GM18502 (cell line): Measurements from ENCODE around the gene ENOPH1.
A peak's percentile ranks its signal among the peaks of the same experiment; 100 is the strongest.

Experiments used
- ATAC-seq: cut with Tn5 transposase; IDR thresholded peaks from one replicate; pipeline ENCODE4 v1.9.1; 2021; ENCODE audit warnings: mild to moderate bottlenecking; ENCODE audit not compliant: unreplicated experiment, poor library complexity

Gene ENOPH1

DNA sequence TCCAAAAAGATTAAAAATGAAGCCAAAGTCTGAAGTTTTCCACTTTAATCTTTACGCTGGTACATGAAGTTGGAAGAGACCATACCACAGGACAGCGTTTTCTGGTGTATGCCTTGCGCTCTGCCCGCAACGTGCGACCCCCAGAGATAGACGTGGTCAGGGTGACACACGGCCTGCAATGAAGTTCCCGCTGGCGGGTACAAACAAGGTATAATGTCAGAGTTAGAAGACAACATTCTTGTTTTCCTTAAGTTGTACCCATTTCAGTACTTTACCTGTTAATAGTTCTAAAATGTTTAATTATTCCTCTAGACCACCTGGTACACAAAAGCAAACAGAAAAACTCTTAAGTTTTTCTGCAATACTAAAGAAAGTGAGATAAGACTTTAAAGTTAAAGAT is 4.9 kb upstream of the ENOPH1 start:
- no peak for ATAC-seq

DNA sequence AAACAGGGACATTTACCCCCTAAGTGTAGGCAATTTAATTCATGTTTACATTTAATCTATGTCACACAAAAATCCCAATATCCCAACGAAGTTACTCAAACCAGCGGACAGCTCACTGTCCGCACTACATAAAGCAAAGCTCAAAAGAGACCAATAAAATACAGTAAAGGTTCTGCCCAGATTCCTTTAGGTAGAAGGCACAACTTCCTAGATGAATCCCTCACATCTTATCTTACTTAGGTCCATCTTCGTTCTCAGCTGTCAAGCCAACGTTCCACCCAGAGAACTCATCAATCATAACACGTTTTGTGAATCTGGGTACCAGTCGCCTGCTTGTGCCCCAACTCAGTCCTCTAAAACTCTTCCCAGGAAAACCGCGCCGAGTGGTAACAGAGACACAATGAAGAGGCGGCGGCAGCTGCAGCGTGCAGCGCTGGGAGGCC is 1.8 kb upstream of the ENOPH1 start:
- ATAC-seq, result no peak

DNA sequence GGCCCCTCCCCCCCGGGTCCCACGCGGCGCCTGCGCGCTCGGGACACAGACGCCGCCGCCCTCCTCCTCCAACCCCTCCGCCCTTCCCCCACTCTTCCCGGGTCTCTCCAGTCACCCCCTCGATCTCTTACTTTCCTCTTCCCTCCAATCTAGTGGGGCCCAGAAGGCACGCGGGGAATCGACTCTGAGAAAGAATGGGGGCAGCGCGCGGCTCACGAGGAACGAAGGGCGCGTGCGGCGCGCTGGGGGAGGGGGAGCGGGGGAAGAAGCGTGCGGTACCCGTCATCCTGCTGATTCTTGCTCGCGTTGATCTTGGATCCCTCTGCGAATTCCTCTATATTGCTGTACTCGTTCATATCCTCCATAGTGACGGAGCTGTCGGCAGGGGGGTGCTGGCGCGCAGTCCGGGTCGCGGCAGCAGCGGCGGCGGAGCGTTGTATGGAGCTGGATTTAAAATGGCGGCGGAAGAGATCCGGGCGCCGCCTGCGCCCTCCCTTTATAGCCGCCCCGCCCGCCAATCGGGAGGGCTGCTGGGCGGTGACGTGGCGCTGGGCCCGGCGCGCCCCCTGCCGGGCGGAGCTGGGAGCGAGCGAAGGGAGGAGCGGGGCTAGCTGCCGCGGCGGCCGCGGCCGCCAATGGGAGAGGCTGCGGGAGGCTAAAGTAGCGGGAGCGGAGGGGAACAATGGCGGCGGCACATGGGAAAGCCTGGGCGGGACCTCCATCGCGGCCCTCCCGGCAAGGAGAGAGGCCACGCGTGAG is 1.2 kb upstream of the ENOPH1 start:
- peak; percentile 57 for ATAC-seq

DNA sequence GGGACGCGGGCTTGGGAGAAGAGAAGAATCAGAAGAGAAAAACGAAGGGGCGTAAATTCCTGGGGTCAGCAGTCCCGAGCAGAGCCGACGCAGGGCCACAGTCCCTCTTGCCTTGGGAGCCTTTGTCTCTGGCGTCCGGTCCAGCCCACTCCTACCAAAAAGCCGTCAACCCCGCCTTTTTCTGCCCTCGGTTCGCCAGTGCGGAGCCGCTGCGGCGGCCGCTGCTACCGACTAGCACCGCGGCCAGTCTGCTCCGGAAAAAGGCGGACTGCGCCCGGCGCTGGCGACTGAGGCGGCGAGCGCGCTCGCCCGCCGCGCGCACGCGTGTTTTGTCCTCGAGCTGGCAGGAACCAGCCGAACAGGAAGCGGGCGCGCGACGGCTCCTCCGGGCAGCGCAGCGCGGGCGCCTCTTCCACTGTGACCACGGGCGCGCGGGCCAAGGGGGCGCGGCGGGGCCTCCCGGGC is 630 bp upstream of the ENOPH1 start:
- peak; percentile 19 for ATAC-seq

DNA sequence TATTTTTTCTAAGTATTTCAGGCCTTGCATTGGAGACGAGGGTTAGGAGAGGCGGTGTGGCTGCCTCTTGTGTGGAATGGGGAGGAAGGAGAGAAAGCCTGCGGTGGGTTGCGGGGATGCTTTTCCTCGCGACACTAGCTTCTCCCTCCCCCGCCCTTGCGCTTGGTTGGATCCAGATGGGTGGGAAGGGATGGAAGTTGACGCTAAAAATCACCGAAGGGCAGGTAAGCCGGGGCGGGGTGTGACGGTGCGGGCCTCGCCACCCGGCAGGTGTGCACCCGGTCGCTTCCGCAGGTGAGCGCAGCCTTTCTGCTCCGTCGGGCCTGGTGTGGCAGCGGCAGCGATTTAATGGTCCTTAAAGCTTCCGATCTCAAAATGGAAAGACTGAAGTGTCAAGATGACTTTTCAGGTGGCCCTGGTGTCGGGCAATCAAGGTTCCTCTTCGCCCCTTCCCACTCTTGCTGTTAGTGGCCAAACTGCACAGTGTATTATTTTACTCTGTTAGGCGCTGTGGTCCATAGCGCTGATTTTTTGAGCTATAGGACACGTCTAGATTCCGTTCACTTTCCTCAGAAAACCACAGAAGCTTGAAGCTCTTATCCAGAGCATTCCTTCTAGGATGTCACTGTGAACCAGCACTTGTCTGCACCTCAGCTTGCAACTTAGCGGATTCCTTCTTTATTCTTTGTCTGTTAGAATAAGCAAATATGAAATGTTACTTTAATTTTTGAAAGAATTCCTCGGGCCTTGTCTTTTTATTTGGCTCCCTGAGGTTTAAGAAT is 765 bp downstream of the ENOPH1 start:
- no peak for ATAC-seq

DNA sequence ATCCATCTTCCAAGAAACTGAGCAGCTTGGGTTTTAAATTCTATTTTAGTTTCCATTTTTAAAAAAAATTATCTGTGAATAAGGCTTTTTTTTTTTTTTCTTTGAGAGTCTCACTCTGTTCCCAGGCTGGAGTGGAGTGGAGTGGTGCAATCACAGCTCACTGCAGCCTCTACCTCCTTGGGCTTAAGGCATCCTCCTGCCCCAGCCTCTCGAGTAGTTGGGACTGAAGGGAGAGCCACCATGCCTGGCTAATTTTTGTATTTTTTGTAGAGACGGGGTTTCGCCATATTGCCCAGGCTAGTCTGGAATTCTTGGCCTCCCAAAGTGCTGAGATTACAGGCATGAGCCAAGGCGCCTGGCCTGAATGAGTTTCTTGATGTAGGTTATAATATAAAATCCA is 1.4 kb downstream of the ENOPH1 start:
- ATAC-seq, result no peak

DNA sequence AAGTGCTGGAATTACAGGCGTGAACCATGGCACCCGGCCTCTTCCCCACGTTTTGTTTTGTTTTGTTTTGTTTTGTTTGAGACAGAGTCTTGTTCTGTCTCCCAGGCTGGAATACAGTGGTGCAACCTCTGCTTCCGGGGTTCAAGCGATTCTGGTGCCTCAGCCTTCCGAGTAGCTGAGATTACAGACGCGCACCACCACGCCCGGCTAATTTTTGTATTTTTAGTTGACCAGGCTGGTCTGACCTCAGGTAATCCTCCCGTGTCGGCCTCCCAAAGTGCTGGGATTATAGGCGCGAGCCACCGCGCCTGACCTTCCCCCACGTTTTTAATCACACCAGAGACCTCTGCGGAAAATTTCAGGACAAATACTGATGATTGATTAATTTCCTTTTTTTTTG is 2.2 kb downstream of the ENOPH1 start:
- ATAC-seq, result no peak

DNA sequence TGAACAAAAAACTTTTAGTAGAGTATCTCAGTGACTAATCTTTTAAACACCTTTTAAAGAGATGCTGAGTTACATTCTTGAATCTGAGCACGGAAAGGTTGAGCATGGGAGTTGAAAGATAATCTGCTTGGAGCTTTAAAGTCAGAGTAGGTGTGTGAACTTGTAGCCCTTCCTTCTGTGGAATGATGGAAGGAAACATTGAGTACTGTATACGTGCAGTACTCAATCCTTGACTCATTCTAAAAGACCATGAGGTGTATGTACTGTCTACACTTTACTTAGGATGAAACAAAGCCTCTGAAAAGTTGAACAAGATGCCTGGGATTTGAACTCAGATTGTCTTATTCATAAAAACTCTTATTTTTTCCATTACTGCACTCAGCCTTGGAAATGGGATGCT is 3.4 kb downstream of the ENOPH1 start:
- ATAC-seq, result no peak

DNA sequence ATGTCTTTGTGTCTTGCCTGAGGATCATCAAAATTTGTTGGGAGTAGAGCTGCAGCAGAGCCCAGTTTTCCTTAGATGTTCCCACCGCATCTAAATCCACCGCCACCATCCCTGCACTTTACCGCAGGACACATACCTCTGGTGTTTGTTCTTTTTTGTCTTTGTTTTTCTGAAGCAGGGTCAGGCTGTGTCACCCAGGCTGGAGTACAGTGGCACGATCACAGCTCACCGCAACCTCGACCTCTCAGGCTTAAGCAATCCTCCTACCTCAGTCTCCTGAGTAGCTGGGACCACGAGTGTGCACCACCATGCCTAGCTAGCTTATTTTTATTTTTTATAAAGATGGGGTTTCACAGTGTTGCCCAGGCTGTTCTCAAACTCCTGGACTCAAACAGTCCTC is 4.6 kb downstream of the ENOPH1 start:
- no peak for ATAC-seq

DNA sequence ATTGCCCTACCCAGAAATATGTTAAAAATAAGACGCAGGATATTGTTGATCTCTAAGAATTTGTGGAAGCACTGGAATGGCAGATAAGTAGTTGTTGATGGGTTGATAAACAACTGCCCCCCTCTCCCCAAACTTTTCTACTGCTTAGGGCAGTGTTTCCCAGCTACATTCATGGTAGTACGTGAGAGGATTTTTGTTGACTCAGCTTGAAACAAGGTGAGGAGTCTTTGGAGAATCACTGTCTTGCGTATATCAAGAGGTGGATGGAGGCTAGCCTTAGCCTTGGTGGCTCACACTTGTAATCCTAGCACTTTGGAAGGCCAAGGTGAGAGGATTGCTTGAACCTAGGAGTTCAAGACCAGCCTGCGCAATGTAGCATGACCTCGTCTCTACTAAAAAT is 5.7 kb downstream of the ENOPH1 start:
- no peak for ATAC-seq

DNA sequence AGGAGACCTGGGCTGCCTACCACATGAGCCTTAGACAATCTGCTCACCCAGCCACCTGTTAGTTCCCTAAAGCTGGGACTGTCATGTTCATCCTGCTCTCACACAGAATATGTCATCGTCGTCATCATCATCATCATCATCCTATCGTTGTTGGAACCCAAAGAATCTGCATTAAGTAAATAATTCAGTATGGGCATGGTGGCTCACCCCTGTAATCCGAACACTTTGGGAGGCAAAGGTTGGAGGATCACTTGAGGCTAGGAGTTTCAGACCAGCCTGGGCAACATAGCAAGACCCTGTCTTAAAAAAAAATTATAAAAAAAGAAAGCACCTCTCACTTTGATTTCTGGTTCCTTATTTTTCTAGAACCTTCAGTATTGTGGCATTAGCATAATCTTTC is 6.4 kb downstream of the ENOPH1 start:
- no peak for ATAC-seq

DNA sequence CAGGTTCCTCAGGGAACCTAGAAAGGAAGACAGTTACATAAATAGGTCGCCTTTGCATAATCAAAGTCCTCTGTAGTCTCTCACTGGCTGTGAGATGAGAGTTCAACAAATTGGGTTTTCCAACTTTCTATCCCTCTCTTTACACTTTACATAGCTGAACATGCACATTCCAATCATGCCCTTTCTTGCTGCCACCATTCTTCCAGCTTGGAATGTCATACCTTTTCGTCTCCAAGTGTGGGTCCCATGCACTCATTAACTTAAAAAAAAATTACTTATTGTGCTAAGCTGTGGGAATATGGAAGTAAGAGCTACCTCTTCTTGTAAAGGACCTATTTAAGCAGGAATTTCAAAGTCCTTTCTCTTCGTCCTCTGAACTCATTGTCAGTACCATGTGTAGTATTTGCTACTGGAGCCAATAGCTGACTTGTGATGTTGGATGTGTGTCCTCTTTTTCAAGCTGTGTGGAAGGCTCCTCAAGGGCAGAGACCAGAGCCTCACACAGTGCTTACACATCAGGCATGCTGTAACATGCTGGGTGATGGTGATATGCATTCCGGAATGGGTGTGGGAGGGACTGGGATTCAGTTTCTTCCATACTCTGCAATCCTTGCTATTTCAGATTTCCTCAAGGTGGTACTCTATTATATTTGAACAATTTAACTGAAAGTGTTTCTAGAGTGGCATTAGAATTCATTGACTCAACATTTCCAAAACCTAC is 7.1 kb downstream of the ENOPH1 start:
- no peak for ATAC-seq

DNA sequence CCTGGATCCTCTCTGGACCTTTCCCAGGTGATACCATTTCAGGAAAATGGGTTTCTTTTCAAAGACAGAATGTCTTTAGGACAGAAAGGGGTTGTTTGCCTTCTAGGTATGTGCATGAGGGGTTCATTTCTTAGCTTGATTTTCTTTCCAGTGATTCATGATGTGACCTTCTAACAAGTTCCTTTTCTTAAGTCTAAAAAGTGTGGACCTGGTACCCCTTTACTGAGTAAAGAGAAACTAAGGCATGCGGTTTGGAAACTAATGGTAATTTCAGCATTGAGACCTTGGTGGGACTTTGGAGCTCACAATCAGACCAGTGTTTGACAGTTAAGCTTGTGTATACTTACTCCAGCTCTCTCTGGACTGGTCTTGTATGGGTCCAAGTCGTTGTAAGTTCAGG is 8.7 kb downstream of the ENOPH1 start:
- no peak for ATAC-seq

DNA sequence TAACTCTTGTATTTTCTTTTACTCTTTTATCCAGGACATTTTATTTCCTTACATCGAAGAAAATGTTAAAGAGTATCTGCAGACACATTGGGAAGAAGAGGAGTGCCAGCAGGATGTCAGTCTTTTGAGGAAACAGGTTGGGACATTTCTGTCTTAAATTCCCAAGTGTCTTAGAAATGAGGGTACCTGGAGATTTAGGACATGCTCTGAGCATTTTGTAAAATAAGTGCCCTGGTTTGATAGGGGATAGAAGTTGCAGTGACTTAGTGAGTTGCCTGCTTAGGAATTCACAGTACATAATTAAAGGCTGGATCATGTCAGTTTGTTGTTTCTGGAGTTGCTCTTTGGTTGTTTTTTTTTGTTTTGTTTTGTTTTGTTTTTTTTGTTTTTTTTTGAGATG is 17.5 kb downstream of the ENOPH1 start:
- no peak for ATAC-seq

DNA sequence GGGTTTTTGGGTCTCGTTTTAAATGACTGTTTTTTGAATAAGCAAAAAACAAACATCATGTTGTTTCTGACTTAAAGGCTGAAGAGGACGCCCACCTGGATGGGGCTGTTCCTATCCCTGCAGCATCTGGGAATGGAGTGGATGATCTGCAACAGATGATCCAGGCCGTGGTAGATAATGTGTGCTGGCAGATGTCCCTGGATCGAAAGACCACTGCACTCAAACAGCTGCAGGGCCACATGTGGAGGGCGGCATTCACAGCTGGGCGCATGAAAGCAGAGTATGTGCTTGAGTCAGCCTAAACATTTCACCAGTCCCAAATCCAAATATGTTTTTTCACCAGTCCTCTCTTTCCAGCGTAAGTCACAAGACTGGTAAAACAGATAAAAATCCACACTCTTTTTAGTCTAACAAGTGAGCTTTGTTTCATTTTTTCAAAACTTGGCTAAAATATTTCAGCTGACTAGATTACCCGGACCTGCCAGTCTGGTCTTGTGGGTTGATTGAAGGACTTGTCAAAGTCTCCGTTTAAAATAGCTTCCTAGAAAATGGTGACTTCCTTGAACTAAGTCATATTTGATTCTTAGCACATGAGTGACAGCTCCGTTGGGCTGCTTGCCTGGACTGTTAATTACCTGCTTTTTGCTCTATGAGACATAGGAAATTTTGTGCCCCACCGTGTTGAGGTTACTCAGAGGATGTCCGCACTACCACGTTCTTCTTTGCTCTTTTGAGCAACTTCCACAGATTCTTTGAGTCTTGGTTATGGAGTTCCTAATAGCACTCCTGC is 20.8 kb downstream of the ENOPH1 start:
- no peak for ATAC-seq

DNA sequence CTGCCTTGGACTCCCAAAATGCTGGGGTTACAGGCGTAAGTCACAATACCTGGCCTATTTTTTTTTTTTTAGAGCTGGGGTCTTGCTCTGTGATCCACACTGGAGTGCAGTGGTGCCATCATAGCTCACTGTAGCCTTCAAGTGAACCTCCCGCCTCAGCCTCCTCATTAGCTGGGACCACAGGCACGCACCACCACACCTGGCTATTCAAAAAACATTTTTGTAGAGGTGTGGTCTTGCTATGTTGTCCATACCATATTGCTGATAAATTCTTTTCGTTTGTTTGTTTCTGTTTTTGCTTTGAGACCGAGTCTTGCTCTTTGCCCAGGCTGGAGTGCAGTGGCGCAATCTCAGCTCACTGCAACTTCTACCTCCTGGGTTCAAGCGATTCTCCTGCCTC is 21.6 kb downstream of the ENOPH1 start:
- ATAC-seq, result no peak

DNA sequence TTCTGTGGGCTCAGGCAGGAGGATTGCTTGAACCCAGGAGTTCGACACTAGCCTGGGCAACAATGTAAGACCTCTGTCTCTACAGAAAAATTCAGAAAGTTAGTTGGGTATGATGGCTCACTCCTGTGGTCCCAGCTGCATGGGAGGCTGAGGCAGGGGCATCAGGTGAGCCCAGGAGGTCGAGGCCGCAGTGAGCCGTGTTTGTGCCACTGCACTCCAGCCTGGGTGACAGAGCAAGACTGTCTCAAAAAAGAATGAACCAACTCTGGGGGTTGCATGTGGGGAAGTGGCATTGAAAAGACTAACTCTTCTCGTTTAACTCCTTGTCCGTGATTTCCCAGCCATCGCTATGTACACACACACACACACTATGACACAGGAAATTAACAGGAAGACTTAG is 26.9 kb downstream of the ENOPH1 start:
- no peak for ATAC-seq

DNA sequence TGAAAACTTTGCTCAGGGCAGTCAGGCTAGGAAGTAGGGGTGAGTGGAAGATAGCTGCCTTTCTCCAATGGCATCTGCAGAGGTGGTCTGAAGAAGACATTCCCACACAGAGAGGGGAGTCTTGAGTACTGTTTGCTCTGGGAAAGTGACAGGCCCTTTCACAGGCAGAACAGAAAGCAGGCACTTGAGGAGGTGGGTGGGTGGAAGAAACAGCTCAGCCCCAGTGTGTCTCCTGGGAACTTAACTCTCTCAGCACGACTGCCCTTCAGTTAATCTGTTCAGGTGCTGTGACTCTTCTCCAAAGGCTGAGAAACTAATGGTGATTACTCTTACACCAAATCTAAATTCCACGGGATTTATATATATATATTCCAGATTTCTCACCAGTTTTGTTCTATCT is 28.3 kb downstream of the ENOPH1 start:
- no peak for ATAC-seq

DNA sequence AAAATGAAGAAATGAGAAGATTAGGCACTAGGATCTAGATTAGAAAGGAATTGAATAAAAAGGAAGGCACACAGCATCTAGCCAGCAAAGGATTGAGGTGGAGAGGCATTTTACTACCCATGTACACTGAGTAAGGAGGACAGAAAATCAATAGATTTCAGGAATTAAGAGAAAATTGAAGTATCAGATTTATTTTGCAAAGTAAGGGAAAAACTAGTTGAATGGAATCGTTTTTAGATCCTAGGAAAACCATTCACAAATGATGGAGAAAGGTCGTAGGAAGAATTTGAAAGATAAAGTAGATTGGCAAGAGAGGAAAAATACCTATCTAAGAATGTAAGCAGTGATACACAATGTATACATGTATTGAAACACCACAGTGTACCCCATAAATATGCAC is 31.3 kb downstream of the ENOPH1 start:
- ATAC-seq, result no peak

DNA sequence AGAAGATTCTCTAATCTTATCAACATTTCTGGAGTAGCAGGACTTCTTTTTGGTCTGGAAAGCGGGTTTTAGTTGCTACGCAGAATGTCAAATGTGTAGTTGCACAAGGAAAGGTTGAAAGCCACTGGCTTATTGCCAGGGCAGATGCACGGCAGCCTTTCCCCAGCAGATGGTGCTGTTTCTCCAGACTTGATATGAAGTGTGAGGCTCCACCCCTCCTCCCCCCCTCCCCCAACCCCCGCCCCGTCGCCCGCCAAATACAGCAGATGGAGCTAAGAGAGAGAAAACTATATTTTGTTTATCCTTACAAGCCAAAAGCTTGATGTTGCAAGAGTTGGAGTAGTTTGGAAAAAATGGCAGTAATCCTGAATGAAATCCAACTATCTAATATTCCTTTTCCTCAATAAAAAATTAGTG is 32.0 kb downstream of the ENOPH1 start:
- ATAC-seq, result peak; percentile 86
